Mucosa of stomach (tissue), 1 donor: ENCODE data around the gene PLCB3.

Source experiments
- H3K27me3 ChIP-seq: one replicate; pipeline ENCODE4 v1.7.0; 2013; ENCODE audit warnings: mild to moderate bottlenecking, low read length; ENCODE audit not compliant: control insufficient read depth, insufficient read depth
- H3K36me3 ChIP-seq: one replicate; pipeline ENCODE4 v1.7.0; 2013; ENCODE audit warnings: low read length; ENCODE audit not compliant: control insufficient read depth, insufficient read depth
- H3K4me1 ChIP-seq: one replicate; pipeline ENCODE4 v1.7.0; 2013; ENCODE audit warnings: mild to moderate bottlenecking, low read length; ENCODE audit not compliant: control insufficient read depth, insufficient read depth
- H3K4me3 ChIP-seq: one replicate; pipeline ENCODE4 v1.7.0; 2013; ENCODE audit warnings: low read length
- H3K9ac ChIP-seq: one replicate; pipeline ENCODE4 v1.7.0; 2013; ENCODE audit warnings: mild to moderate bottlenecking, low read length, moderate library complexity
- H3K9me3 ChIP-seq: one replicate; pipeline ENCODE4 v1.7.0; 2013; ENCODE audit warnings: mild to moderate bottlenecking, low read length, moderate library complexity; ENCODE audit not compliant: control insufficient read depth
- donor health status: Pancreatic carcinoma.

The PLCB3 gene

DNA sequence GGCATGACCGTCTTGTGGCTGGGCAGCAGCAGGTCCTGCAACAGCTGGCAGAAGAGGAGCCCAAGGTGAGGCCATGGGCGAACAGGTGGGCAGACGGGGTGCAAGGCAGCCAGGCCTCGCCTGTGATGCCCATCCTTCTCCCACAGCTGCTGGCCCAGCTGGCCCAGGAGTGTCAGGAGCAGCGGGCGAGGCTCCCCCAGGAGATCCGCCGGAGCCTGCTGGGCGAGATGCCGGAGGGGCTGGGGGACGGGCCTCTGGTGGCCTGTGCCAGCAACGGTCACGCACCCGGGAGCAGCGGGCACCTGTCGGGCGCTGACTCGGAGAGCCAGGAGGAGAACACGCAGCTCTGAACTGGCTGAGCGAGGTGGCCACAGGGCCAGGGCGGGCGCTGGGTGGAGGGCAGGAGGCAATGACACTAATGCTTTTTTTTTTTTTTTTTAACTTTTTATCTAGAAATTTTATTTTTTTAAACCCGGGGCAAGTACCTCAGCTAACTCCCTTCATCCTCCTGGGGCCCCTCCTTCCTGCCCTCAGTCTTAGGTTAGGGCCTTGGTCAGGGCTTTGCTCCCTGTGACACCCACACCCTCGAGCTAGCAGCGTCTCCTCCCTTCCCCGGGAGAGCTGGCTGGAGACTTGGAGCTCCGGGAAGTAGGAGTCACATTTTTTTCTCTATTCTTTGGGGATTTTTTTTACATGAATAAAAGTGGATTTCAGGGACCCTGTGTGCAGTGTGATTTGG is 16.0 kb downstream of the PLCB3 start:
- no peaks in the 10 kb centered on the region for H3K9me3 ChIP-seq
- H3K4me1 ChIP-seq, result peaks cover 32% of the 10 kb centered on the region
- H3K9ac ChIP-seq, result peak overlapping the region; percentile 83
- H3K4me3 ChIP-seq, result no peak overlapping the region
- no peaks in the 10 kb centered on the region for H3K27me3 ChIP-seq
- H3K36me3 ChIP-seq, result peaks cover 12% of the 10 kb centered on the region

DNA sequence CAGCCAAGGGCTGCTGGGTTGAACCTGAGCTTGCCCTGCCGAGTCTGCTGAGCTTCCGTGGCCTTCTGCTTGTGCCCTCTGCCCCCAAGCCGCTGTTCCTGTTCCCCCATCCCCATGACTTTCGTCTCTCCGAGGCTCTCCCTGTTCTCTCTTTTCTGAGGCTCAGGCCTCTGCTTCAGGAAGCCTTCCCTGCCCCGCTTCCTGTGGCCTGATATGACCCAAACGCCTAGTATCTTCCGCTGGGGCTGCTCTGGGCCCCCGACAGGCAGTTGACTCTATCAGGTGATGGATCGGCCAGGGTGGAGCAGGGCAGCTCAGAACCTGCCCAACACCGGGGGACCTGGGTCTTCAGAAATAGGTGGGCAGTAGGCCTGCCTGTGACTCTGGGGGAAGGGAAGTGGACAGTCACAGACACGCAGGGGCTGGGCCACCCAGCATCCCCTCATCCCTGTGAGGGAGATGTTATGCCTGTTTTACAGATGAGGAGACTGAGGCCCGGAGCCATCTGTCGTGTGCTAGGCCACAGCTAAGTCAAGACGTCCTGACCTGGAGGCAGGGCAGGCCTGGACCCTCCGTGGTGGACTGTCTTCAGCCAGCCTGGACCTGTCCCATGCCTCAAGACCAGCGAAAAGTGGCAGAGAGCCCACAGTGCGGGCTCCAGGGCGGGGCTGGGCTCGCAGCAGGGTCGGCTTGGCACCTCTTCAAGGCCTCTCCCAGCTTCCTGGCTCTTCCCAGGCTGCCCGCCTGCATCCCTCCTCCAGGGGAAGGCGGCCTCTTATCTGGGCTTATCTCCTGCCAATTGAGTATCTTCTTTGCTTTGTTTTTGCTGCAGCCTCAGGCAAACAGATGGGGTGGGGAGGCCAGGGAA is 16.9 kb downstream of the PLCB3 start:
- H3K4me3 ChIP-seq, result no peak overlapping the region
- peak overlapping the region; percentile 83 for H3K9ac ChIP-seq
- peaks cover 6% of the 10 kb centered on the region for H3K36me3 ChIP-seq
- H3K4me1 ChIP-seq, result peaks cover 37% of the 10 kb centered on the region
- H3K9me3 ChIP-seq, result no peaks in the 10 kb centered on the region
- H3K27me3 ChIP-seq, result no peaks in the 10 kb centered on the region

DNA sequence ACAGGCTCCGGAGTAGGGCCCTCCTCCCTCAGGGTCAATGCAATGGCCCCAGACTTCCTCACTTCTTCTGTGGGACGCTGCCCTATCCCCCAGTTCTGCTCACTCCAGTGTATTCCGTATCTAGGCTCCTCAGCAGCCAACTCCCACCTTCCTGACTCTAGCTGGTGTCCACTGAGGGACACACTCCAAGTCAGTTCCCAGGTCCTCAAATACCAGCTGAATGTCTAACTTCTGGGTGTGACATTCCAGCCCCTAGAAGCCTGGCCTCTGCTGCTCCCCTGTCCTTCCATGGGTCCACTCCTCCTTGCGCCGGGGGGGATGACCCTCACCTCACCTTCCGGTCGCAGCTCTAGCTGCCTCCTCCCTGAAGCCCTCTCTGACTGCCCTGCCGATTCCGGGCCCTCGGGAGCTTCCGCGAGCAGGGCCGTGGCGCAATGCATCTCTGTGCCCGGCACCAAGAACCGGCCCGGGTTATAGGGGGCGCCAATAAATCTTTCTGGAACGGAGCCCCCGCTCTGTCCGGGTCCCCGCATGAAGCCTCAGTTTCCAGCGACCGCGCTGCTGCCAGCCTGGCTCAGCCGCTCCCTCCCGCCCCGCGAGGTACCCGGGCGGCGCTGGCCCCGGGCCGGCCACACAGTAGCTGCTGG is 17.7 kb downstream of the PLCB3 start:
- no peaks in the 10 kb centered on the region for H3K9me3 ChIP-seq
- H3K27me3 ChIP-seq, result no peaks in the 10 kb centered on the region
- peak overlapping the region; percentile 83 for H3K4me3 ChIP-seq
- peak overlapping the region; percentile 83 for H3K9ac ChIP-seq
- peaks cover 43% of the 10 kb centered on the region for H3K4me1 ChIP-seq
- H3K36me3 ChIP-seq, result no peaks in the 10 kb centered on the region

DNA sequence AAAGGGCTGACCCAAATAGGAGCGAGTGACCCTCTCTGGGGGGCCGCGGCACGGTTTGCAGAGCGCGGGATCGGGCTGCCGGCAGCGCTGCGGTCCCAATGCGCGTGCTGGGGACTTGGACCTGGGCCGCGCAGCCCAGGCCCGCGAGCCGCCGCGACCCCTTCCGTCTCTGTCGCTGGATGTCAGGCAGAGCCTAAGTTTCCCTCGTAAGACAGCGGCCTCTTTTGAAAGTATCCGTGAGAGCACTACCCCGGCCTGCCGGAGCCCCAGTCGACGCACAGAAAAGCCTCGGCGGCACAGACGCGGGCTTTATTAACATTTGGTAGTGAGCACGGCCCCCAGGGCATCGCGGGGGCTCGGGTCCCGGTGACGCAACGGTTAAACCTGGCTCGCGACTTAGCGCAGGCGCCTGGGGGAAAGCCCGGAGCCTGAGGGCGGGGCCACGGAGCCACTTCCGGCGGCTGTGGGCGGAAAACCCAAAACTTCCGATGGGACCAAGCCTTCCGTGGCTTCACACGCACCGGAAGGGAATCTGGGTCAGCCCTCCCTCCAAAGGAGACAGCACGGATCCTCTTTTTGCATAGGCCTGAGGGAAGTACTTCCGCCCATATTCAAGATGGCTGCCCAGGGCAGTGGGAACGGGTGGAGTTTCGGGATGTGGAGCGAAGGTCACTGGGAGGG is 18.4 kb downstream of the PLCB3 start:
- no peaks in the 10 kb centered on the region for H3K36me3 ChIP-seq
- no peaks in the 10 kb centered on the region for H3K27me3 ChIP-seq
- peak overlapping the region; percentile 83 for H3K4me3 ChIP-seq
- H3K9me3 ChIP-seq, result no peaks in the 10 kb centered on the region
- H3K9ac ChIP-seq, result peak overlapping the region; percentile 84
- peaks cover 49% of the 10 kb centered on the region for H3K4me1 ChIP-seq

DNA sequence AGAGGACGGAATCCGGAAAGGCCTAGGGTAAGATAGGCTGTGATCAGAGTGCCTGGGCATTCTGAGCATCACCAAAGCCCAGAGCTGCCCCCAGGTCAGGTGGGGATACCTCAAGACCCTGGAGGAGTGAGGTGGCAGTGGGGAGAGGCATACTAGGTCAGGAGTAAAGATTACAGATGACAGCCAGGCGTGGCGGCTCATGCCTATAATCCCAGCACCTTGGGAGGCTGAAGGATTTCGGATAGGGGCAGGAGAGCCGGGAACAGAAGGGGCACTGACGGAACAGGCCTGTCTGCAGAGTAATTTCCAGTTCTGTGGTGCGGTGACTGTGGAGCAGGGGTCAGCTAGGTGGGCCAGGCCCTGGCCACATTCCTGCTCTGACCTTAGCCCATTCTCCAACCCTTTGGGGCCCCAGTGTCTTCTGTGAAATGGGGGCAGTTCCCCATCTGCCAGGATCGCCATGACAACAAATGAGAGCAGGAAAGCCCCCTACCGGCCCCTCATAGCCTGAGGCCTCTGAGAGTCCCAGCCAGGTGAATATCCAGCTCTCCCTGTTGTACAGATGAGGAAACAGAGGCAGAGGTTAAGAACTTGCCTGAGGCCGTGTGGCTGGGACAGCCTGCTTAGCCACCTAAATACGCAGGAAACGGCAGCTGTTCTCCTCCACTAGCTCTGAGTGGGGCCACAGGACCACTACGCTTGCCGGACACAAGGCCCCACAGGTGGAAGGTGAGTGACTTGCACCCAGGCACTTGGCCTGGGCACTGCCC is 23.9 kb downstream of the PLCB3 start:
- H3K9me3 ChIP-seq, result no peaks in the 10 kb centered on the region

DNA sequence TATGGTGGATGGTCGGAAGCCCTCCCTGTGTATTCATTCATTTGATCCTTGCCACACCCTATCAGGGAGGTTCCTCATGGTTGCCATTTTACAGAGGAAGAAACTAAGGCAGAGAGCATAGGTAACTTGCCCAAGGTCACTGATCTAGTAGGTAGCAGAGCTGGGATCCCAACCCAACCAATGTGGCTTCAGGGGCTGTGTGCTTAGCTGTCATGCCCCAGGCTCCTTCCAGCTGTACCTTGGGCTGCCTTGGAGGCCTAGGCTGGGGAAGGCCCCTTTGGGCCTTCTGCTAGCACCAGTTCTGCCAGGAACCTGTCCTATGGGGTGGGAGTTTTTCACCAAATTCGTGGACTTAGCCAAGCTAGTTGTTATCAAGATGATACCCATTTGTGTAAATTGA is 24.5 kb downstream of the PLCB3 start:
- H3K9me3 ChIP-seq, result no peaks in the 10 kb centered on the region
- peaks cover 53% of the 10 kb centered on the region for H3K4me1 ChIP-seq
- H3K36me3 ChIP-seq, result peaks cover 7% of the 10 kb centered on the region
- H3K27me3 ChIP-seq, result no peaks in the 10 kb centered on the region
- no peak overlapping the region for H3K9ac ChIP-seq
- no peak overlapping the region for H3K4me3 ChIP-seq

More for the DNA sequence above, 23.9 kb downstream of the PLCB3 start:
- H3K4me1 ChIP-seq, result peaks cover 53% of the 10 kb centered on the region
- H3K4me3 ChIP-seq, result no peak overlapping the region
- no peak overlapping the region for H3K9ac ChIP-seq
- H3K27me3 ChIP-seq, result no peaks in the 10 kb centered on the region
- peaks cover 7% of the 10 kb centered on the region for H3K36me3 ChIP-seq

DNA sequence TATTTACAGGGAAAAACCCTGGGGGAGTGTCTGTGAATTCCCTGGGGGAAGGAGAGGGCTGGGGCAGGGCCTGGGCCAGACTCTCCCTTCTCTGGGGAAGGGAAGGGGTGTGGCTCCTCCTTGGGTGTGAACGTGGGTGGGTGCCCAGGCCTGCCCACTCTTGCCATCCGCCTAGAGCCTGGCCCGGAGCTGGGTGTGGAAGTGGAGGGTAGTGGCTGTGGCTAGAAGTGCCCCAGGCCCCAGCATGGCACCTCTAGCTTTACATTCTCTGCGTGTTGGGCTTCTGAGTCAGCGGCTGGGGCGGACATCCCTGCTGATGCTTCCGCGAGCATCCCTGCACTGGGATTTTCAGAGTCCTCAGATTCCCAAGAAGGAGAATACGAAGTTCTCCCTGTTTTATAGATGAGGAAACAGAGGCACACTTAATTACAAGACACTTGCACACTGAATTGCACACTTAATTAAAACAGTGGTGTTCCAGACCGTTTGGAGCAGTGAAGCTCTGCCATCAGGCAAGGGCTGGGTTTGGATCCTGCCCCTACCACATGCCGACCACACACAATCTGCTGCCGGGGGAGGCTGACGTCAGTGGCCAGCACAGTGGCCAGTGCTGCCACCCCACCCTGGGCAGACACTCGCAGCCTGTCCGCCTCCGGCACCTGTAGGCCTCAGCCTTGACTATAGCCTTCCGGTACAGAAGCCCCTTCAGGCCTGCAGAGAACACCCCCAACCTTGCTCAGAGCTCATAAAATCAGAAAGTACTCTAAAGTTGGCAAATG is 25.5 kb downstream of the PLCB3 start:
- peaks cover 7% of the 10 kb centered on the region for H3K36me3 ChIP-seq
- no peak overlapping the region for H3K9ac ChIP-seq
- H3K4me3 ChIP-seq, result no peak overlapping the region

DNA sequence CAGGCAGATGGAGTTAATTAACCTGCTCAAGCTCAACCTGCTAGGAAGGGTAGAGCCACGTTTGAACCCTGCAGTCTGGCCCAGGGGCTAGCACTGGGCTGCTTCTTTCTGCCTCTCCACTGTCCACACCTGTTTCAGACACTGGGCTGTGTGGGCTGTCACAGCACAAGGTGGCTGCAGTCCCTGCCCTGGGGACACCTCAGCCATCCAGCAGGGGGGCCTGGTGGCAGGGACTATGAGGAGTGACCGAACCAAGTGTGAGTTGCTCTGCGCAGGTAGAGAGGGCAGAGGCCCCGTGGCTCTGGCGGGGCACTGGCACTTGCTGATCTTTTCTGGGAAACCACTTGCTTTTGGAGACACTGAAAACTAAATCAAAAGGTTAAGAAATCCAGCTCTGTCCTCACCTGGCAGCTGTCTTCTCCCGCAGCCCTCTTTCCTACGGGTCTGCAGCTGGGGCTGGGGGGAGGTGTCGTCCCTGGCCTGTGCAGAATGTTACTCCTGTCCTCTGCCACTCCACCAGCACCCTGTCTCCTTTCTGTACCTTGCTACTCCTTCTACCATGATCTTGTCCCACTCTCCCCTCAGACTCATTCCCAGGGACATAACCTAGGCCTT is 27.4 kb downstream of the PLCB3 start:
- H3K4me1 ChIP-seq, result peaks cover 52% of the 10 kb centered on the region
- peaks cover 7% of the 10 kb centered on the region for H3K36me3 ChIP-seq

More for the DNA sequence above, 25.5 kb downstream of the PLCB3 start:
- H3K27me3 ChIP-seq, result no peaks in the 10 kb centered on the region
- H3K4me1 ChIP-seq, result peaks cover 49% of the 10 kb centered on the region
- H3K9me3 ChIP-seq, result no peaks in the 10 kb centered on the region

DNA sequence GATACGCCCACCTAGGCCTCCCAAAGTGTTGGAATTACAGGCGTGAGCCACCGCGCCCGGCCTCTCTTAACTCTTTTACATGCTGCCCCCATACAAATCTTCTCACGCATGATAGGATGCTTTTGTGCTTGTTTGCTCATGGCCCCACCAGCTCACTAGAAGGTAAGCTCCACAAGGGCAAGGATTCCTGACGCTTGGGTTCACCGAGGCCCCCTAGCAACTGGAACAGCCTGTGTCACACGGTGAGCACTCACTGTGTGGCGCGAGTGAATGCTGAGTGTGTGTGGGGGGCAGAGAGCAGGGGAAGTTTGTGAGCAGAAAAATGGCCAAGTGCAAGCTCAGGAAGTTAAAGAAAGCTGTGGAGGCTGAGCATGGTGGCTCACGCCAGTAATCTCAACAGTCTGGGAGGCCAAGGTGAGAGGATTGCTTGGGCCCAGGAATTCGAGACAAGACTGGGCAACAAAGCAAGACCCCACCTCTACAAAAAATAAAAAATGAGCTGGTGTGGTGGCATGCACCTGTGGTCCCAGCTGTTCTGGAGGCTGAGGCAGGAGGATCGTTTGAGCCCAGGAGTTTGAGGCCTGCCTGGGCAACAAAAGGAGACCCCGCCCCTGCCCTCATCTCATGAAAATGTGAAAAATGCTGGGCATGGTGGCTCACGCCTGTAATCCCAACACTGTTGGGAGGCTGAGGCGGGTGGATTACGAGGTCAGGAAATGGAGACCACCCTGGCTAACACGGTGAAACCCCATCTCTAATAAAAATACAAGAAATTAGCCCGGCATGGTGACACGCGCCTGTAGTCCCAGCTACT is 30.8 kb downstream of the PLCB3 start:
- Histone ChIP-seq H3K4me3 (no peak overlapping the region), H3K9ac (no peak overlapping the region), H3K36me3 (peaks cover 5% of the 10 kb centered on the region), H3K4me1 (peaks cover 35% of the 10 kb centered on the region), H3K9me3 (no peaks in the 10 kb centered on the region), H3K27me3 (no peaks in the 10 kb centered on the region)

More for the DNA sequence above, 27.4 kb downstream of the PLCB3 start:
- H3K9me3 ChIP-seq, result no peaks in the 10 kb centered on the region
- H3K4me3 ChIP-seq, result no peak overlapping the region
- no peak overlapping the region for H3K9ac ChIP-seq
- no peaks in the 10 kb centered on the region for H3K27me3 ChIP-seq

DNA sequence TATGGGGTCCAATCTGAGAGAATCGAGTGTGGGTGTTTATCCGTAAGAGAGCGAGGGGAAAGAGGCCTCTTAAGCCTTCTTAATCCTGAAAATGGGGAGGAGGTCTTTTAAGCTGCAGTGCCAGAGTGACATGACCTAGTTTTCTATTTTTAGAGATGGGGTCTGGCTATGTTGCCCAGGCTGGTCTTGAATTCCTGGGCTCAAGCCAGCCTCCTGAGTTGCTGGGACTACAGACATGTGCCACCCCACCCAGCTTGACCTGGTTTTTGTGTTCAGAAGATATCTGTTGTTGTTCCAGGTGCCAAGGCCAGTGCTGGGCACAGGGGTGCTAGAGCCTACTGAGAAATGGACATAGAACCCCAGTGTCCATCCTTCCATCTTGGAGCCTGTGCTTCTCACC is 31.8 kb downstream of the PLCB3 start:
- peaks cover 31% of the 10 kb centered on the region for H3K4me1 ChIP-seq
- no peaks in the 10 kb centered on the region for H3K9me3 ChIP-seq
- no peaks in the 10 kb centered on the region for H3K27me3 ChIP-seq
- H3K4me3 ChIP-seq, result no peak overlapping the region
- no peaks in the 10 kb centered on the region for H3K36me3 ChIP-seq
- peak overlapping the region; percentile 95 for H3K9ac ChIP-seq
